ENCODE measurements around the gene ABCC1.

- TF ChIP-seq, protein P1, sequence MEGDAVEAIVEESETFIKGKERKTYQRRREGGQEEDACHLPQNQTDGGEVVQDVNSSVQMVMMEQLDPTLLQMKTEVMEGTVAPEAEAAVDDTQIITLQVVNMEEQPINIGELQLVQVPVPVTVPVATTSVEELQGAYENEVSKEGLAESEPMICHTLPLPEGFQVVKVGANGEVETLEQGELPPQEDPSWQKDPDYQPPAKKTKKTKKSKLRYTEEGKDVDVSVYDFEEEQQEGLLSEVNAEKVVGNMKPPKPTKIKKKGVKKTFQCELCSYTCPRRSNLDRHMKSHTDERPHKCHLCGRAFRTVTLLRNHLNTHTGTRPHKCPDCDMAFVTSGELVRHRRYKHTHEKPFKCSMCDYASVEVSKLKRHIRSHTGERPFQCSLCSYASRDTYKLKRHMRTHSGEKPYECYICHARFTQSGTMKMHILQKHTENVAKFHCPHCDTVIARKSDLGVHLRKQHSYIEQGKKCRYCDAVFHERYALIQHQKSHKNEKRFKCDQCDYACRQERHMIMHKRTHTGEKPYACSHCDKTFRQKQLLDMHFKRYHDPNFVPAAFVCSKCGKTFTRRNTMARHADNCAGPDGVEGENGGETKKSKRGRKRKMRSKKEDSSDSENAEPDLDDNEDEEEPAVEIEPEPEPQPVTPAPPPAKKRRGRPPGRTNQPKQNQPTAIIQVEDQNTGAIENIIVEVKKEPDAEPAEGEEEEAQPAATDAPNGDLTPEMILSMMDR (IDR thresholded peaks at IDR 0.05): no peak
- no peak for TF ChIP-seq POLR2AphosphoS5 (IDR thresholded peaks at IDR 0.05)
These were observed 30.9 kb downstream of the ABCC1 start for GRCh38 chr16:15980329-15980728.
